HG03575 (cell line): ENCODE results near the gene PHETA1.

ENCODE experiments used
- ATAC-seq: cut with Tn5 transposase; IDR thresholded peaks from one replicate; pipeline ENCODE4 v1.9.1; 2021; ENCODE audit not compliant: unreplicated experiment, insufficient number of reproducible peaks, low FRiP score; ENCODE audit errors: extremely low read depth

Gene PHETA1

GRCh38 chr12:111368788-111369495 is at the start of gene PHETA1:
TSS of gene PHETA1 (minus strand) at chr12:111369095. CDS start at chr12:111363427, 5,668 bp downstream.
- ATAC-seq = no peak

GRCh38 chr12:111418594-111418880 is 49.6 kb upstream of the PHETA1 start:
- no peak for ATAC-seq

GRCh38 chr12:111417784-111418593 is 49.1 kb upstream of the PHETA1 start:
- no peak for ATAC-seq

- ATAC-seq = no peak
Observed at GRCh38 chr12:111417290-111417689, 48.4 kb upstream of the PHETA1 start.

GRCh38 chr12:111414711-111415252 is 45.9 kb upstream of the PHETA1 start:
- ATAC-seq = no peak

- ATAC-seq = no peak
Observed at GRCh38 chr12:111413442-111414086, 44.7 kb upstream of the PHETA1 start.

- no peak for ATAC-seq
Observed at GRCh38 chr12:111412830-111413441, 44.0 kb upstream of the PHETA1 start.

- no peak for ATAC-seq
Observed at GRCh38 chr12:111412007-111412829, 43.3 kb upstream of the PHETA1 start.

GRCh38 chr12:111411185-111411764 is 42.4 kb upstream of the PHETA1 start:
- ATAC-seq = no peak

GRCh38 chr12:111410431-111411184 is 41.7 kb upstream of the PHETA1 start:
- ATAC-seq = no peak

- ATAC-seq = no peak
Observed at GRCh38 chr12:111409780-111410430, 41.0 kb upstream of the PHETA1 start.

- no peak for ATAC-seq
Observed at GRCh38 chr12:111409403-111409779, 40.5 kb upstream of the PHETA1 start.

GRCh38 chr12:111408686-111409402 is 39.9 kb upstream of the PHETA1 start:
- ATAC-seq = no peak

GRCh38 chr12:111408116-111408440 is 39.2 kb upstream of the PHETA1 start:
- ATAC-seq = no peak

- no peak for ATAC-seq
Observed at GRCh38 chr12:111407377-111408115, 38.7 kb upstream of the PHETA1 start.
